SH-SY5Y (cell line): ENCODE data around the gene OSGIN1.

ENCODE experiments used
- GATA2 ChIP-seq: IDR thresholded peaks from 2 replicates; pipeline ENCODE4 v1.6.1; 2011; ENCODE audit warnings: mild to moderate bottlenecking, low read depth, low read length
- GATA3 ChIP-seq: IDR thresholded peaks from 2 replicates; pipeline ENCODE4 v1.6.1; 2011; ENCODE audit warnings: low read depth, mild to moderate bottlenecking, low read length, moderate library complexity

DNA sequence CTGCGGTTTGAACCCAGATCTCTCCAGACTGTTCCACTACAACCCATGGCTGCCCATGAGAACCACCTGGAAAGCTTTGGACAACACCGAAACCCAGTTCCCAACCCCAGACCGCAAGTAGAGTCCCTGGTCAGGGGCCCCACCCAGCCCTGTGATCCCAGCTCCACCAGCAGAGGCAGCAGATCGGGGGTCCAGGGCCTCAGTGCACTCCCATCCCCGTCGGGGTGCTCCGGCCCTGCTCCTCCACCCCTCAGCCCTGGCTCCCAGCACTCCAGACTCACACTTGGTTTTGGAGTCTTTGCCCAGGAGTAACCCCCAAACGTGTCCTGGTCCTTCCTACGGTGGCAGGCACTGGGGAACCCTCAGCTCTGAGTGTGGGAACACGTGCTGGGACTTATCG is 20.7 kb upstream of the OSGIN1 start:
- no peak for TF ChIP-seq GATA3
- no peak for TF ChIP-seq GATA2
